HCT116 (cell line): Measurements from ENCODE around the gene ADGRV1. TPM values are rescaled to one million over a fixed set of nuclear protein-coding genes. Genes with fewer than 3 reads are reported as not detected.
"Not testable (repeated sequence)": the region's sequence is repeated elsewhere in the genome, so short reads cannot be mapped to it uniquely, and the experiment has no call there.

Experiments
- ATAC-seq: fragments of 200-7000 bp; cut with Tn5 transposase; 2 replicates; pipeline ENCODE4 v1.9.1; 2020; ENCODE audit warnings: mild to moderate bottlenecking, moderate library complexity
- BruUV-seq: library from RNA; stranded (reverse); fragments of 400-500 nt; replicated peaks from 2 replicates; lab custom pipeline; 2021; lab: Mats Ljungman, UMichigan
- CTCF ChIA-PET: fragments of 300-600 bp; sonication (Branson Sonifier 250); formaldehyde crosslinking; loops from one replicate; lab custom pipeline; 2021; ENCODE audit warnings: antibody characterized with exemption; lab: Charles Lee
- POLR2A ChIA-PET: fragments of 300-600, 350-600 bp; sonication (Branson Sonifier 250); formaldehyde crosslinking; loops from one replicate; lab custom pipeline; 2021; ENCODE audit warnings: antibody characterized with exemption; lab: Charles Lee
- RAD21 ChIA-PET, 2 experiments: fragments of 300-600 bp; sonication (Branson Sonifier 250); formaldehyde crosslinking; loops; one replicate each; lab custom pipeline; 2023; ENCODE audit warnings: low total read pairs in 2 of 2; ENCODE audit not compliant: uncharacterized antibody in 2 of 2, unreplicated experiment in 2 of 2, low non-redundant PET in 1 of 2; lab: Charles Lee
- DNase-seq: peaks from one replicate; pipeline ENCODE4 v3.0.0-alpha.2; 2010; ENCODE audit warnings: low read depth, low spot score
- H2AFZ ChIP-seq: fragments of 200-600 bp; shearing (Covaris generic), sonication (generic); 2 replicates; pipeline ENCODE4 v1.6.1; 2017; ENCODE audit warnings: low read depth, mixed run types, mixed read lengths, antibody characterized with exemption, low read length; ENCODE audit not compliant: poor library complexity, severe bottlenecking
- H3K27ac ChIP-seq: 2 replicates; pipeline ENCODE4 v1.5.1; 2012; ENCODE audit warnings: low read depth, low read length
- H3K27me3 ChIP-seq: fragments of 200-600 bp; sonication (generic); 2 replicates; pipeline ENCODE4 v1.6.1; 2016; ENCODE audit warnings: mixed run types, low read length, mixed read lengths; ENCODE audit not compliant: insufficient read depth
- H3K36me3 ChIP-seq, 2 experiments: fragments of 200-500 bp in 1 of 2; fragments of 200-600 bp in 1 of 2; sonication (Bioruptor generic) in 1 of 2; sonication (generic) in 1 of 2; 2 replicates each; pipeline versions ENCODE4 v1.5.1 to v1.6.1; 2014 to 2016; ENCODE audit warnings: low read length in 2 of 2, inconsistent platforms in 1 of 2, mixed read lengths in 1 of 2, mixed run types in 1 of 2; ENCODE audit not compliant: insufficient read depth in 2 of 2, control insufficient read depth in 1 of 2
- H3K4me1 ChIP-seq, 2 experiments: fragments of 200-600 bp in 1 of 2; sonication (generic) in 1 of 2; 2 replicates each; pipeline versions ENCODE4 v1.5.1 to v1.6.1; 2012 to 2017; ENCODE audit warnings: low read length in 2 of 2, inconsistent platforms in 1 of 2, mild to moderate bottlenecking in 1 of 2, mixed read lengths in 1 of 2, mixed run types in 1 of 2, moderate library complexity in 1 of 2; ENCODE audit not compliant: insufficient read depth in 2 of 2, control insufficient read depth in 1 of 2
- H3K4me2 ChIP-seq: fragments of 200-600 bp; sonication (generic); 2 replicates; pipeline ENCODE4 v1.6.1; 2017; ENCODE audit warnings: mixed run types, low read length, mixed read lengths
- H3K4me3 ChIP-seq, 2 experiments: fragments of 200-600 bp in 1 of 2; sonication (generic) in 1 of 2; replicated peaks in 1 of 2; 2 replicates each; pipeline ENCODE4 v1.5.1; 2011 to 2016; ENCODE audit warnings: low read length in 2 of 2, control low read depth in 1 of 2, low read depth in 1 of 2, mild to moderate bottlenecking in 1 of 2, mixed read lengths in 1 of 2, mixed run types in 1 of 2
- H3K79me2 ChIP-seq: fragments of 200-600 bp; sonication (generic); 2 replicates; pipeline ENCODE4 v1.6.1; 2017; ENCODE audit warnings: mild to moderate bottlenecking, mixed run types, low read length, moderate library complexity, mixed read lengths; ENCODE audit not compliant: insufficient read depth
- H3K9ac ChIP-seq: fragments of 200-600 bp; sonication (generic); 2 replicates; pipeline ENCODE4 v1.6.1; 2016; ENCODE audit warnings: low read length, mixed read lengths
- H3K9me2 ChIP-seq: fragments of 200-600 bp; sonication (generic), shearing (Covaris generic); 2 replicates; pipeline ENCODE4 v1.6.1; 2017; ENCODE audit warnings: mixed run types, mild to moderate bottlenecking, moderate library complexity; ENCODE audit not compliant: insufficient read depth
- H3K9me3 ChIP-seq, 2 experiments: fragments of 200-500 bp in 1 of 2; fragments of 200-600 bp in 1 of 2; sonication (Bioruptor generic) in 1 of 2; sonication (generic) in 1 of 2; 2 replicates each; pipeline ENCODE4 v1.6.1; 2014 to 2017; ENCODE audit warnings: low read length in 2 of 2, mixed read lengths in 2 of 2, inconsistent platforms in 1 of 2, low read depth in 1 of 2, mild to moderate bottlenecking in 1 of 2, mixed run types in 1 of 2, moderate library complexity in 1 of 2; ENCODE audit not compliant: control insufficient read depth in 1 of 2, insufficient read depth in 1 of 2
- H4K20me1 ChIP-seq: fragments of 200-600 bp; sonication (generic), shearing (Covaris generic); 2 replicates; pipeline ENCODE4 v1.6.1; 2017; ENCODE audit warnings: mixed run types, mild to moderate bottlenecking, moderate library complexity; ENCODE audit not compliant: insufficient read depth
- CBX3 ChIP-seq: IDR thresholded peaks from 2 replicates; pipeline ENCODE4 v1.6.1; 2012; ENCODE audit warnings: low read depth
- CEBPB ChIP-seq: IDR thresholded peaks from 2 replicates; pipeline ENCODE4 v1.6.1; 2012; ENCODE audit warnings: low read depth
- CTCF ChIP-seq, 3 experiments: fragments of 200-600 bp in 1 of 3; sonication (generic) in 1 of 3; IDR thresholded peaks in 2 of 3; conservative IDR thresholded peaks in 1 of 3; 2 replicates each; pipeline ENCODE4 v1.5.1; 2012 to 2017; ENCODE audit warnings: low read depth in 2 of 3, low read length in 2 of 3, antibody characterized with exemption in 1 of 3, borderline replicate concordance in 1 of 3, control low read depth in 1 of 3, mild to moderate bottlenecking in 1 of 3, mixed read lengths in 1 of 3, mixed run types in 1 of 3, moderate library complexity in 1 of 3; ENCODE audit not compliant: insufficient read depth in 1 of 3
- ELF1 ChIP-seq: IDR thresholded peaks from 2 replicates; pipeline ENCODE4 v1.6.1; 2012; ENCODE audit warnings: low read depth, borderline replicate concordance
- EZH2 ChIP-seq: fragments of 200-600 bp; sonication (generic); IDR thresholded peaks from 2 replicates; pipeline ENCODE4 v1.6.1; 2017; ENCODE audit warnings: antibody characterized with exemption, mixed run types
- FOSL1 ChIP-seq: IDR thresholded peaks from 2 replicates; pipeline ENCODE4 v1.6.1; 2012; ENCODE audit warnings: low read depth
- JUND ChIP-seq: IDR thresholded peaks from 2 replicates; pipeline ENCODE4 v1.6.1; 2012
- POLR2A ChIP-seq: IDR thresholded peaks from 2 replicates; pipeline ENCODE4 v1.7.0; 2011; ENCODE audit warnings: borderline replicate concordance; ENCODE audit not compliant: insufficient read depth, insufficient read length; ENCODE audit errors: extremely low read depth
- POLR2AphosphoS5 ChIP-seq: IDR thresholded peaks from 2 replicates; pipeline ENCODE4 v1.6.1; 2011; ENCODE audit warnings: mild to moderate bottlenecking, low read depth, low read length, moderate library complexity
- RAD21 ChIP-seq: IDR thresholded peaks from 2 replicates; pipeline ENCODE4 v1.6.1; 2012; ENCODE audit warnings: low read depth, mild to moderate bottlenecking
- SP1 ChIP-seq: IDR thresholded peaks from 2 replicates; pipeline ENCODE4 v1.6.1; 2012; ENCODE audit warnings: low read depth
- SRF ChIP-seq: IDR thresholded peaks from 2 replicates; pipeline ENCODE4 v1.6.1; 2012; ENCODE audit warnings: low read depth
- ZFX ChIP-seq: fragments of 450-650 bp; IDR thresholded peaks from 2 replicates; pipeline ENCODE4 v1.6.1; 2017
- ZNF274 ChIP-seq: fragments of 200-500 bp; sonication (Bioruptor generic); IDR thresholded peaks from 2 replicates; pipeline ENCODE4 v1.6.1; 2014; ENCODE audit warnings: mild to moderate bottlenecking, low read depth, low read length, inconsistent platforms
- intact Hi-C: fragments of 100-400 bp; cut with micrococcal nuclease; formaldehyde crosslinking; loops from 2 replicates; pipeline ENCODE4 v1.10.0; 2022
- total RNA-seq: library from RNA; stranded (reverse); gene quantifications from one replicate; pipeline ENCODE4 v1.2.1, GENCODE V29; 2021; ENCODE audit not compliant: unreplicated experiment
- TF ChIP-seq, protein P1 (sequence below): IDR thresholded peaks from 2 replicates; pipeline ENCODE4 v1.6.1; 2011; ENCODE audit warnings: mild to moderate bottlenecking, low read length, moderate library complexity; ENCODE audit not compliant: insufficient replicate concordance; ENCODE audit errors: extremely low read depth

ADGRV1 gene
- total RNA-seq, 1 experiment from 2014 or later, result 6.0 TPM

DNA sequence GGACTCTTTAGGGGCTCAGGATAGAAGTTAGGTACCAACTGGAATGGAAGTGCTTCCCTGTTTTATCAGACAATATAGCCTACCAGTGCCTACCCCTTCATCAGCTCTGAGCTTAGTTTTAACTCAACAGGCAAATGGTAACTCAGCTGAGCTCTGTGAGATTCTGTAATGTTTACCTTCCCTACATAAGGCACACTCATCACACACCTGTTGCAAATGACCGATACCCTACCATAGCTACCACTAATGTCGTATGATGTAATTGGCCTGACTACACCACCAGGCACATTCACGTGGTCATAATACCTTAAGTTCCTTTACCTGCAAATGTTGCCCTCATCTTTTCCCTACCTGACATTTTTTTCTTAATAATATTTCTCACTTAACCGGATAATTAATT, 254.8 kb downstream of the ADGRV1 start:
- CTCF ChIA-PET, result interaction anchor here (1.2 kb wide), 1 partner anchor 11 kb away, joined by 5 read pairs; no protein-coding TSS in a partner anchor
- Histone ChIP-seq H3K27me3 (no peaks in the 10 kb centered on the region), H3K79me2 (no peaks in the 10 kb centered on the region), H3K36me3 (no peaks in the 10 kb centered on the region), H4K20me1 (no peaks in the 10 kb centered on the region), H3K9me3 (no peaks in the 10 kb centered on the region), H3K4me2 (no peak overlapping the region), H3K4me3 (no peak overlapping the region), H3K9ac (no peak overlapping the region), H3K9me2 (no peaks in the 10 kb centered on the region), H3K27ac (no peak overlapping the region), H2AFZ (no peak overlapping the region)
- ATAC-seq, result no peak
- DNase-seq, result no peak
- intact Hi-C loops, result no loop called here
- RAD21 ChIA-PET, result no interaction called here
- POLR2A ChIA-PET, result no interaction called here
- BruUV-seq, result no TSS peak
- TF ChIP-seq SRF, result no peak
- TF ChIP-seq EZH2, result no peak
- TF ChIP-seq ZFX, result no peak
- TF ChIP-seq FOSL1, result no peak
- no peak for TF ChIP-seq CTCF (IDR thresholded peaks at IDR 0.05 in 2 of 3, conservative IDR thresholded peaks at IDR 0.05 in 1 of 3; ENCODE audit: borderline replicate concordance in 1 of 3, insufficient read depth in 1 of 3, low read depth in 2 of 3, low read length in 2 of 3)
- TF ChIP-seq RAD21, result no peak
- TF ChIP-seq ELF1, result no peak
- no peak for TF ChIP-seq POLR2A
- no peak for TF ChIP-seq SP1
- no peak for TF ChIP-seq CEBPB
- TF ChIP-seq, protein P1, sequence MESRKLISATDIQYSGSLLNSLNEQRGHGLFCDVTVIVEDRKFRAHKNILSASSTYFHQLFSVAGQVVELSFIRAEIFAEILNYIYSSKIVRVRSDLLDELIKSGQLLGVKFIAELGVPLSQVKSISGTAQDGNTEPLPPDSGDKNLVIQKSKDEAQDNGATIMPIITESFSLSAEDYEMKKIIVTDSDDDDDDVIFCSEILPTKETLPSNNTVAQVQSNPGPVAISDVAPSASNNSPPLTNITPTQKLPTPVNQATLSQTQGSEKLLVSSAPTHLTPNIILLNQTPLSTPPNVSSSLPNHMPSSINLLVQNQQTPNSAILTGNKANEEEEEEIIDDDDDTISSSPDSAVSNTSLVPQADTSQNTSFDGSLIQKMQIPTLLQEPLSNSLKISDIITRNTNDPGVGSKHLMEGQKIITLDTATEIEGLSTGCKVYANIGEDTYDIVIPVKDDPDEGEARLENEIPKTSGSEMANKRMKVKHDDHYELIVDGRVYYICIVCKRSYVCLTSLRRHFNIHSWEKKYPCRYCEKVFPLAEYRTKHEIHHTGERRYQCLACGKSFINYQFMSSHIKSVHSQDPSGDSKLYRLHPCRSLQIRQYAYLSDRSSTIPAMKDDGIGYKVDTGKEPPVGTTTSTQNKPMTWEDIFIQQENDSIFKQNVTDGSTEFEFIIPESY, result no peak
- no peak for TF ChIP-seq POLR2AphosphoS5
- TF ChIP-seq JUND, result no peak
- no peak for TF ChIP-seq ZNF274
- TF ChIP-seq CBX3, result no peak
- TF ChIP-seq, all 23 proteins: peak for 0
- no peaks in the 10 kb centered on the region for H3K4me1 ChIP-seq

DNA sequence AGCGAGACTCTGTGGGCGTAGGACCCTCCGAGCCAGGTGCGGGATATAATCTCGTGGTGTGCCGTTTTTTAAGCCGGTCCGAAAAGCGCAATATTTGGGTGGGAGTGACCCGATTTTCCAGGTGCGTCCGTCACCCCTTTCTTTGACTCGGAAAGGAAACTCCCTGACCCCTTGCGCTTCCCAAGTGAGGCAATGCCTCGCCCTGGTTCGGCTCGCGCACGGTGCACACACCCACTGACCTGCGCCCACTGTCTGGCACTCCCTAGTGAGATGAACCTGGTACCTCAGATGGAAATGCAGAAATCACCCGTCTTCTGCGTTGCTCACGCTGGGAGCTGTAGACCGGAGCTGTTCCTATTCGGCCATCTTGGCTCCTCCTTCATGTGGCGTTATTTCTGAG, 263.5 kb downstream of the ADGRV1 start:
- DNase-seq, H3K27me3 ChIP-seq, H3K79me2 ChIP-seq, RAD21 ChIA-PET, POLR2A ChIA-PET, H3K9me3 ChIP-seq, H3K9me2 ChIP-seq, H4K20me1 ChIP-seq, H3K4me3 ChIP-seq, H3K4me2 ChIP-seq, H2AFZ ChIP-seq, H3K36me3 ChIP-seq, ATAC-seq, H3K4me1 ChIP-seq, H3K9ac ChIP-seq, intact Hi-C loops, H3K27ac ChIP-seq, CTCF ChIA-PET, BruUV-seq: not testable (repeated sequence)
